GM12878 (cell line): ENCODE measurements around the gene FAM170B. TPM values are rescaled to one million over a fixed set of nuclear protein-coding genes. Genes with fewer than 3 reads are reported as not detected.

Experiments
- ATAC-seq: fragments of 200-7000 bp; cut with Tn5 transposase; 3 replicates; pipeline ENCODE4 v1.9.1; 2020; ENCODE audit warnings: mild to moderate bottlenecking, moderate library complexity
- BruUV-seq: library from RNA; stranded (reverse); fragments of 400-500 nt; replicated peaks from 2 replicates; lab custom pipeline; 2021; lab: Mats Ljungman, UMichigan
- CTCF ChIA-PET: fragments of 300-600 bp; sonication (Branson Sonifier 250); formaldehyde crosslinking; extraction: SDS; loops from one replicate; lab custom pipeline; 2021; ENCODE audit warnings: inconsistent platforms; lab: Yijun Ruan, JAX
- POLR2A ChIA-PET: fragments of 350-600 bp; formaldehyde crosslinking; extraction: SDS; loops from one replicate; lab custom pipeline; 2021; ENCODE audit warnings: inconsistent platforms; lab: Charles Lee
- RAD21 ChIA-PET: fragments of 300-600 bp; sonication (Branson Sonifier 250); formaldehyde crosslinking; loops from one replicate; lab custom pipeline; 2023; ENCODE audit warnings: antibody characterized with exemption; ENCODE audit not compliant: unreplicated experiment; lab: Charles Lee
- SMC1A ChIA-PET: fragments of 300-600 bp; sonication (Branson Sonifier 250); formaldehyde crosslinking; loops from one replicate; lab custom pipeline; 2023; ENCODE audit not compliant: unreplicated experiment, uncharacterized antibody; lab: Charles Lee
- DNase-seq: peaks from one replicate; pipeline ENCODE4 v3.0.0-alpha.2; 2011; ENCODE audit warnings: low read depth, low spot score
- FAIRE-seq: peaks from 3 replicates; lab custom pipeline; 2011; peaks lifted over from hg19 to GRCh38; lab: Jason Lieb, UNC
- H2AFZ ChIP-seq: 2 replicates; pipeline ENCODE4 v1.6.0; 2011; ENCODE audit warnings: low read depth, low read length, control low read depth; ENCODE audit not compliant: control insufficient read depth
- H3K27ac ChIP-seq: 2 replicates; pipeline ENCODE4 v1.5.1; 2011; ENCODE audit warnings: control low read depth; ENCODE audit not compliant: control insufficient read depth, insufficient read depth
- H3K27me3 ChIP-seq, 2 experiments: replicated peaks in 1 of 2; 2 replicates each; pipeline versions ENCODE4 v1.6.0 to v1.6.1; 2011; ENCODE audit warnings: low read length in 1 of 2; ENCODE audit not compliant: control insufficient read depth in 2 of 2, insufficient read depth in 2 of 2
- H3K36me3 ChIP-seq, 2 experiments: 2 replicates each; pipeline ENCODE4 v1.5.1; 2011; ENCODE audit warnings: low read length in 1 of 2; ENCODE audit not compliant: control insufficient read depth in 2 of 2, insufficient read depth in 2 of 2
- H3K4me1 ChIP-seq: 2 replicates; pipeline ENCODE4 v1.6.1; 2011; ENCODE audit warnings: mild to moderate bottlenecking, low read length, moderate library complexity, mixed read lengths; ENCODE audit not compliant: control insufficient read depth, insufficient read depth
- H3K4me2 ChIP-seq: 2 replicates; pipeline ENCODE4 v1.6.0; 2011; ENCODE audit warnings: control low read depth; ENCODE audit not compliant: control insufficient read depth, insufficient read depth
- H3K4me3 ChIP-seq: fragments of 200-600 bp; sonication (generic); 2 replicates; pipeline ENCODE4 v1.5.1; 2016
- H3K79me2 ChIP-seq: 2 replicates; pipeline ENCODE4 v1.6.0; 2011; ENCODE audit warnings: low read length; ENCODE audit not compliant: control insufficient read depth, insufficient read depth
- H3K9ac ChIP-seq: 2 replicates; pipeline ENCODE4 v1.8.0; 2011; ENCODE audit warnings: low read length, control low read depth, mixed read lengths; ENCODE audit not compliant: control insufficient read depth, insufficient read depth
- H3K9me3 ChIP-seq: replicated peaks from 3 replicates; pipeline ENCODE4 v1.5.1; 2011; ENCODE audit warnings: mild to moderate bottlenecking, low read length; ENCODE audit not compliant: control insufficient read depth, insufficient read depth
- H4K20me1 ChIP-seq: 2 replicates; pipeline ENCODE4 v1.6.0; 2011; ENCODE audit not compliant: control insufficient read depth, insufficient read depth
- ATF7 ChIP-seq: fragments of 450-650 bp; IDR thresholded peaks from 2 replicates; pipeline ENCODE4 v1.6.1; 2016; ENCODE audit warnings: low read depth, mild to moderate bottlenecking
- CBX3 ChIP-seq: fragments of 200-600 bp; sonication (generic); IDR thresholded peaks from 2 replicates; pipeline ENCODE4 v1.6.1; 2016; ENCODE audit warnings: low read depth, borderline replicate concordance
- CREB1 ChIP-seq: IDR thresholded peaks from 2 replicates; pipeline ENCODE4 v1.6.1; 2012; ENCODE audit warnings: low read depth, mild to moderate bottlenecking, inconsistent platforms
- EGR1 ChIP-seq, 2 experiments: IDR thresholded peaks; 1 replicate in 1 of 2; 2 replicates in 1 of 2; pipeline ENCODE4 v1.6.1; 2011 to 2012; ENCODE audit warnings: low read depth in 2 of 2, low read length in 2 of 2, borderline replicate concordance in 1 of 2, mild to moderate bottlenecking in 1 of 2, moderate library complexity in 1 of 2
- FOXK2 ChIP-seq: fragments of 450-650 bp; IDR thresholded peaks from 2 replicates; pipeline ENCODE4 v1.6.1; 2017; ENCODE audit warnings: mild to moderate bottlenecking, moderate library complexity
- HDGF ChIP-seq: fragments of 450-650 bp; IDR thresholded peaks from 2 replicates; pipeline ENCODE4 v1.6.1; 2016; ENCODE audit warnings: antibody characterized with exemption
- MTA3 ChIP-seq: IDR thresholded peaks from 2 replicates; pipeline ENCODE4 v1.6.1; 2012; ENCODE audit warnings: low read length, inconsistent platforms, borderline replicate concordance
- PML ChIP-seq: IDR thresholded peaks from 2 replicates; pipeline ENCODE4 v1.6.1; 2012; ENCODE audit warnings: low read length, inconsistent platforms
- SMC3 ChIP-seq: IDR thresholded peaks from 2 replicates; pipeline ENCODE4 v1.6.1; 2011; ENCODE audit warnings: low read length, improper control_type of control experiment, borderline replicate concordance
- SUPT20H ChIP-seq: IDR thresholded peaks from 2 replicates; pipeline ENCODE4 v1.6.1; 2011; ENCODE audit warnings: low read depth, mild to moderate bottlenecking, low read length, moderate library complexity, borderline replicate concordance; ENCODE audit not compliant: control insufficient read depth
- TCF12 ChIP-seq: IDR thresholded peaks from 2 replicates; pipeline ENCODE4 v1.6.1; 2011; ENCODE audit warnings: low read depth, mild to moderate bottlenecking, low read length
- TCF3 ChIP-seq: IDR thresholded peaks from 2 replicates; pipeline ENCODE4 v1.6.1; 2012; ENCODE audit warnings: low read depth, mild to moderate bottlenecking, low read length, borderline replicate concordance; ENCODE audit not compliant: insufficient read depth
- WGBS: methylation state at CpG from one replicate; pipeline ENCODE4 v1.1.6; 2016; ENCODE audit warnings: low lambda C conversion rate; ENCODE audit not compliant: insufficient replicate concordance, insufficient coverage; ENCODE audit errors: missing lambda C conversion rate; 5-methylcytosine and 5-hydroxymethylcytosine counted together
- in situ Hi-C: fragments of 300-500 bp; cut with MboI; formaldehyde crosslinking; loops from 9 replicates; pipeline ENCODE4 v1.14.3; 2018; ENCODE audit warnings: mixed read lengths
- intact Hi-C: fragments of 100-400 bp; cut with micrococcal nuclease; formaldehyde crosslinking; loops from one replicate; pipeline ENCODE4 v1.14.2; 2022; ENCODE audit not compliant: unreplicated experiment
- polyA plus RNA-seq, 11 experiments: library from polyadenylated mRNA; depleted of rRNA in 4 of 11; unstranded in 6 of 11; stranded (reverse) in 5 of 11; fragments of >200 nt; fragmentation: Nextera tagmentation in 4 of 11; fragmentation: Illumina TruSeq in 1 of 11; extraction: Ambion mirVana in 4 of 11; extraction: Trizol in 1 of 11; gene quantifications; 1 replicate in 1 of 11; 2 replicates in 10 of 11; pipeline versions ENCODE4 v1.2.1 to v1.2.3, GENCODE V29; 2011 to 2016; ENCODE audit warnings: inconsistent platforms in 2 of 11, missing spikeins in 2 of 11, low read depth in 1 of 11
- total RNA-seq, 4 experiments: library from RNA; depleted of rRNA in 3 of 4; stranded (reverse); fragments of >200 nt in 3 of 4; fragmentation: Illumina TruSeq in 1 of 4; extraction: Trizol in 1 of 4; gene quantifications; 2 replicates each; pipeline versions ENCODE4 v1.2.1 to v1.2.3, GENCODE V29; 2013 to 2021
- TF ChIP-seq, protein P1 (sequence below): fragments of 450-650 bp; IDR thresholded peaks from 2 replicates; pipeline ENCODE4 v1.6.1; 2017; ENCODE audit warnings: mild to moderate bottlenecking
- TF ChIP-seq, protein P2 (sequence below): fragments of 150-350 bp; IDR thresholded peaks from 2 replicates; pipeline ENCODE4 v1.6.1; 2016; ENCODE audit warnings: low read depth, low read length
- TF ChIP-seq, protein P3 (sequence below): IDR thresholded peaks from 2 replicates; pipeline ENCODE4 v1.6.1; 2011; ENCODE audit warnings: borderline replicate concordance, low read depth, mild to moderate bottlenecking, moderate library complexity, low read length; ENCODE audit not compliant: insufficient read depth, poor library complexity, severe bottlenecking
- TF ChIP-seq, protein P4 (sequence below), 3 experiments: IDR thresholded peaks in 2 of 3; conservative IDR thresholded peaks in 1 of 3; 2 replicates each; pipeline ENCODE4 v1.5.1; 2011; ENCODE audit warnings: low read depth in 3 of 3, low read length in 3 of 3, mild to moderate bottlenecking in 3 of 3, control low read depth in 2 of 3, moderate library complexity in 2 of 3, inconsistent platforms in 1 of 3, mixed read lengths in 1 of 3; ENCODE audit not compliant: control insufficient read depth in 2 of 3, insufficient read depth in 1 of 3; ENCODE audit errors: extremely low read depth in 1 of 3

FAM170B gene
- total and polyA plus RNA-seq, 10 of the 15 experiments (the other 5 are each of a cell fraction or from before 2014, with no cell fraction given), result not detected

DNA sequence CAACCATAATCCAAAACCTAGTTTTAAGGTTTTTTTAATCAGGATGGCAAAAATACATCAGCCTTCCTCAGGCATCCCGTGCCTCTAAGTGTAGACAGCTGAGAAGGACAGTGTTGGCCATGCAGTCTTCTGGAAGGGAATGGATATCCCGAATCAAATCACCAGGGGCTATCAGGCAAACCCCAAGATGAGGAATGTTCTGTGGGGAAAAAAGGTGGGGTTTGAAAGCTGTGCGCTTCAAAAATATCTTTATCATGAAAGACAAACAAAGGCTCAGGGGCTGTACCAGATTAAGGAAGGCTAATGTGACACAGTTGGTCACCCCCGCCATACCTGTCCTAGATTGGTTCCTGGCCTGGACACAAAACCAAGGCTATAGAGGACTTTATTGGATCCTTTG is 49.0 kb upstream of the FAM170B start:
- intact Hi-C loops (loop anchor here (10.0 kb wide), 1 partner anchor 498 kb away; the partner anchor contains the start of gene WDFY4), in situ Hi-C loops (loop anchor here (25.0 kb wide), 1 partner anchor 1455 kb away; no protein-coding TSS in a partner anchor)
- BruUV-seq, result no TSS peak
- Histone ChIP-seq H4K20me1 (no peaks in the 10 kb centered on the region), H3K4me2 (no peak overlapping the region), H3K27me3 (no peaks in the 10 kb centered on the region), H3K9me3 (no peaks in the 10 kb centered on the region), H2AFZ (no peak overlapping the region), H3K79me2 (no peaks in the 10 kb centered on the region; the same call in 1 of the 2 replicates), H3K36me3 (no peaks in the 10 kb centered on the region), H3K27ac (no peak overlapping the region), H3K9ac (no peak overlapping the region), H3K4me1 (peaks cover 35% of the 10 kb centered on the region), H3K4me3 (no peak overlapping the region)
- RAD21 ChIA-PET, result interaction anchor here (2.4 kb wide), 1 partner anchor 11 kb away, joined by 7 read pairs; no protein-coding TSS in a partner anchor
- FAIRE-seq, result no peak
- CTCF ChIA-PET, result interaction anchor here (1.1 kb wide), 1 partner anchor 526 kb away, joined by 3 read pairs; no protein-coding TSS in a partner anchor
- SMC1A ChIA-PET, result interaction anchor here (2.6 kb wide), 1 partner anchor 10 kb away, joined by 11 read pairs; no protein-coding TSS in a partner anchor
- no peak for ATAC-seq
- DNase-seq, result no peak
- POLR2A ChIA-PET, result no interaction called here
- 86% methylated on average over 4 of the region's 4 CpGs for WGBS
- TF ChIP-seq, protein P1, sequence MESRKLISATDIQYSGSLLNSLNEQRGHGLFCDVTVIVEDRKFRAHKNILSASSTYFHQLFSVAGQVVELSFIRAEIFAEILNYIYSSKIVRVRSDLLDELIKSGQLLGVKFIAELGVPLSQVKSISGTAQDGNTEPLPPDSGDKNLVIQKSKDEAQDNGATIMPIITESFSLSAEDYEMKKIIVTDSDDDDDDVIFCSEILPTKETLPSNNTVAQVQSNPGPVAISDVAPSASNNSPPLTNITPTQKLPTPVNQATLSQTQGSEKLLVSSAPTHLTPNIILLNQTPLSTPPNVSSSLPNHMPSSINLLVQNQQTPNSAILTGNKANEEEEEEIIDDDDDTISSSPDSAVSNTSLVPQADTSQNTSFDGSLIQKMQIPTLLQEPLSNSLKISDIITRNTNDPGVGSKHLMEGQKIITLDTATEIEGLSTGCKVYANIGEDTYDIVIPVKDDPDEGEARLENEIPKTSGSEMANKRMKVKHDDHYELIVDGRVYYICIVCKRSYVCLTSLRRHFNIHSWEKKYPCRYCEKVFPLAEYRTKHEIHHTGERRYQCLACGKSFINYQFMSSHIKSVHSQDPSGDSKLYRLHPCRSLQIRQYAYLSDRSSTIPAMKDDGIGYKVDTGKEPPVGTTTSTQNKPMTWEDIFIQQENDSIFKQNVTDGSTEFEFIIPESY, result no peak
- TF ChIP-seq TCF3 (no peak), SUPT20H (no peak), MTA3 (no peak), SMC3 (no peak), HDGF (no peak), ATF7 (no peak), CBX3 (no peak), CREB1 (no peak), PML (no peak), FOXK2 (no peak), TCF12 (no peak), EGR1 (IDR thresholded peaks at IDR 0.05; ENCODE audit: borderline replicate concordance in 1 of 2, low read depth in 2 of 2, low read length in 2 of 2) (no peak)
- TF ChIP-seq, protein P2, sequence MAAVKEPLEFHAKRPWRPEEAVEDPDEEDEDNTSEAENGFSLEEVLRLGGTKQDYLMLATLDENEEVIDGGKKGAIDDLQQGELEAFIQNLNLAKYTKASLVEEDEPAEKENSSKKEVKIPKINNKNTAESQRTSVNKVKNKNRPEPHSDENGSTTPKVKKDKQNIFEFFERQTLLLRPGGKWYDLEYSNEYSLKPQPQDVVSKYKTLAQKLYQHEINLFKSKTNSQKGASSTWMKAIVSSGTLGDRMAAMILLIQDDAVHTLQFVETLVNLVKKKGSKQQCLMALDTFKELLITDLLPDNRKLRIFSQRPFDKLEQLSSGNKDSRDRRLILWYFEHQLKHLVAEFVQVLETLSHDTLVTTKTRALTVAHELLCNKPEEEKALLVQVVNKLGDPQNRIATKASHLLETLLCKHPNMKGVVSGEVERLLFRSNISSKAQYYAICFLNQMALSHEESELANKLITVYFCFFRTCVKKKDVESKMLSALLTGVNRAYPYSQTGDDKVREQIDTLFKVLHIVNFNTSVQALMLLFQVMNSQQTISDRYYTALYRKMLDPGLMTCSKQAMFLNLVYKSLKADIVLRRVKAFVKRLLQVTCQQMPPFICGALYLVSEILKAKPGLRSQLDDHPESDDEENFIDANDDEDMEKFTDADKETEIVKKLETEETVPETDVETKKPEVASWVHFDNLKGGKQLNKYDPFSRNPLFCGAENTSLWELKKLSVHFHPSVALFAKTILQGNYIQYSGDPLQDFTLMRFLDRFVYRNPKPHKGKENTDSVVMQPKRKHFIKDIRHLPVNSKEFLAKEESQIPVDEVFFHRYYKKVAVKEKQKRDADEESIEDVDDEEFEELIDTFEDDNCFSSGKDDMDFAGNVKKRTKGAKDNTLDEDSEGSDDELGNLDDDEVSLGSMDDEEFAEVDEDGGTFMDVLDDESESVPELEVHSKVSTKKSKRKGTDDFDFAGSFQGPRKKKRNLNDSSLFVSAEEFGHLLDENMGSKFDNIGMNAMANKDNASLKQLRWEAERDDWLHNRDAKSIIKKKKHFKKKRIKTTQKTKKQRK, result no peak
- TF ChIP-seq, protein P3, sequence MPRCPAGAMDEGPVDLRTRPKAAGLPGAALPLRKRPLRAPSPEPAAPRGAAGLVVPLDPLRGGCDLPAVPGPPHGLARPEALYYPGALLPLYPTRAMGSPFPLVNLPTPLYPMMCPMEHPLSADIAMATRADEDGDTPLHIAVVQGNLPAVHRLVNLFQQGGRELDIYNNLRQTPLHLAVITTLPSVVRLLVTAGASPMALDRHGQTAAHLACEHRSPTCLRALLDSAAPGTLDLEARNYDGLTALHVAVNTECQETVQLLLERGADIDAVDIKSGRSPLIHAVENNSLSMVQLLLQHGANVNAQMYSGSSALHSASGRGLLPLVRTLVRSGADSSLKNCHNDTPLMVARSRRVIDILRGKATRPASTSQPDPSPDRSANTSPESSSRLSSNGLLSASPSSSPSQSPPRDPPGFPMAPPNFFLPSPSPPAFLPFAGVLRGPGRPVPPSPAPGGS, result no peak
- TF ChIP-seq, protein P4, sequence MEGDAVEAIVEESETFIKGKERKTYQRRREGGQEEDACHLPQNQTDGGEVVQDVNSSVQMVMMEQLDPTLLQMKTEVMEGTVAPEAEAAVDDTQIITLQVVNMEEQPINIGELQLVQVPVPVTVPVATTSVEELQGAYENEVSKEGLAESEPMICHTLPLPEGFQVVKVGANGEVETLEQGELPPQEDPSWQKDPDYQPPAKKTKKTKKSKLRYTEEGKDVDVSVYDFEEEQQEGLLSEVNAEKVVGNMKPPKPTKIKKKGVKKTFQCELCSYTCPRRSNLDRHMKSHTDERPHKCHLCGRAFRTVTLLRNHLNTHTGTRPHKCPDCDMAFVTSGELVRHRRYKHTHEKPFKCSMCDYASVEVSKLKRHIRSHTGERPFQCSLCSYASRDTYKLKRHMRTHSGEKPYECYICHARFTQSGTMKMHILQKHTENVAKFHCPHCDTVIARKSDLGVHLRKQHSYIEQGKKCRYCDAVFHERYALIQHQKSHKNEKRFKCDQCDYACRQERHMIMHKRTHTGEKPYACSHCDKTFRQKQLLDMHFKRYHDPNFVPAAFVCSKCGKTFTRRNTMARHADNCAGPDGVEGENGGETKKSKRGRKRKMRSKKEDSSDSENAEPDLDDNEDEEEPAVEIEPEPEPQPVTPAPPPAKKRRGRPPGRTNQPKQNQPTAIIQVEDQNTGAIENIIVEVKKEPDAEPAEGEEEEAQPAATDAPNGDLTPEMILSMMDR (IDR thresholded peaks at IDR 0.05 in 2 of 3, conservative IDR thresholded peaks at IDR 0.05 in 1 of 3; ENCODE audit: control insufficient read depth in 2 of 3, extremely low read depth in 1 of 3, insufficient read depth in 1 of 3, low read depth in 3 of 3, low read length in 3 of 3), result no peak
